Inflammatory macrophage treated with lipopolysaccharide for 1 hour (primary cell): ENCODE measurements around the gene MEIS1.

Experiments used
- DNase-seq, 2 donors: peaks; one replicate each; pipeline ENCODE4 v3.0.0-alpha.2; 2020 to 2022

Gene MEIS1

GRCh38 chr2:66432801-66433694, 1.9 kb upstream of the MEIS1 start:
- DNase-seq = peak; percentile 40 to 61

- DNase-seq = no peak
These were observed 1.3 kb upstream of the MEIS1 start for GRCh38 chr2:66433695-66433944.

GRCh38 chr2:66433945-66434678, 813 bp upstream of the MEIS1 start:
- peak; percentile 19 to 28 for DNase-seq

GRCh38 chr2:66435549-66435875, 587 bp downstream of the MEIS1 start:
- no peak for DNase-seq

GRCh38 chr2:66435963-66436362, 1.0 kb downstream of the MEIS1 start:
- no peak for DNase-seq

GRCh38 chr2:66436581-66437001, 1.7 kb downstream of the MEIS1 start:
- DNase-seq = no peak

GRCh38 chr2:66437109-66437690, 2.3 kb downstream of the MEIS1 start:
- no peak for DNase-seq

- DNase-seq = no peak
These were observed 3.0 kb downstream of the MEIS1 start for GRCh38 chr2:66437691-66438497.

- no peak for DNase-seq
These were observed 3.5 kb downstream of the MEIS1 start for GRCh38 chr2:66438498-66438833.

GRCh38 chr2:66438891-66439811, 4.2 kb downstream of the MEIS1 start:
- DNase-seq = no peak

- DNase-seq = no peak
These were observed 5.1 kb downstream of the MEIS1 start for GRCh38 chr2:66439812-66440542.

- DNase-seq = no peak
These were observed 6.0 kb downstream of the MEIS1 start for GRCh38 chr2:66440708-66441497.

GRCh38 chr2:66441581-66442320, 6.8 kb downstream of the MEIS1 start:
- DNase-seq = no peak

GRCh38 chr2:66442516-66443185, 7.7 kb downstream of the MEIS1 start:
- DNase-seq = no peak

- no peak for DNase-seq
These were observed 8.5 kb downstream of the MEIS1 start for GRCh38 chr2:66443186-66443978.

GRCh38 chr2:66443979-66444861, 9.3 kb downstream of the MEIS1 start:
- DNase-seq = no peak
